NB4 (cell line): ENCODE data around the gene ARL11.

Source experiments
- POLR2A ChIP-seq: IDR thresholded peaks from 2 replicates; pipeline ENCODE4 v1.6.1; 2011; ENCODE audit warnings: mild to moderate bottlenecking; ENCODE audit not compliant: insufficient read length; ENCODE audit errors: extremely low read depth
- TF ChIP-seq, protein P1 (sequence below): IDR thresholded peaks from one replicate; pipeline ENCODE4 v1.5.1; 2012; ENCODE audit warnings: low read depth, low read length

DNA sequence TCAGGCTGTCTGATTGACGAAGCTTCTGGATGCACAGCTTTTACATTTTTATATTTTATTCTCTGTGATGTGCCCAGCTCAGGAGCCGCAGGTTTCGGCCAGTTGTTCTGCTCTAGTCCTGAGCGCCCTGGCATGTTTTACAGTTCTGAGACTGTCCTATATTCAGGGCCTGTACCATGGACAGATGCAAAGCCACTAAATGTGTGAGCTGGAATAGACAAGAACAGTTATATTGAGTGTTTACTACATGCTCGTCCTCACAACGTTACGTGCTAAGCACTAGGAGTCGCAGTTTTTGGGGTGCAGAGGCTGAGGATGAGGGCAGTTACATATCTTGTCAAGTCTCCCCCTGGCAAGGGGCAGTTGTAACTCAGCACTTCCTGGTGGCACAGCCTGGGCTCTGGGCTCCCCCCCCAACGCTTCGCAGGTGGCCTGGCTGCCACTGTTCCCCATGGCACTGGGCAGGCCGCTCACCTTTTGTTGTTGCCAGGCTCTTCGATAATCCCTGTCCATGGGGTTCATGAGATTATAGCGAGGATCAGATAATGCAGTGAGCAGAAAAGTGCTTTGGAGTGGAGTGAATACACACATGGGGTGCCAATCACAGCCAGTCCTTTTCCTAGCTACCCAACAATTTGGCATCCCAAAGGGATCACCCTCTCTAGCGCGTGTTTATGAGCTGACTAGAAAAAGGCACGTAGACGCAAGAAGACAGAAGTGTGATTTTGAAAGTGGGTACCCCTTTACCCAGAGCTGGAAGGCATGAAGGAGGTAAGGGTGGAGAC is 23.5 kb downstream of the ARL11 start:
- TF ChIP-seq, protein P1, sequence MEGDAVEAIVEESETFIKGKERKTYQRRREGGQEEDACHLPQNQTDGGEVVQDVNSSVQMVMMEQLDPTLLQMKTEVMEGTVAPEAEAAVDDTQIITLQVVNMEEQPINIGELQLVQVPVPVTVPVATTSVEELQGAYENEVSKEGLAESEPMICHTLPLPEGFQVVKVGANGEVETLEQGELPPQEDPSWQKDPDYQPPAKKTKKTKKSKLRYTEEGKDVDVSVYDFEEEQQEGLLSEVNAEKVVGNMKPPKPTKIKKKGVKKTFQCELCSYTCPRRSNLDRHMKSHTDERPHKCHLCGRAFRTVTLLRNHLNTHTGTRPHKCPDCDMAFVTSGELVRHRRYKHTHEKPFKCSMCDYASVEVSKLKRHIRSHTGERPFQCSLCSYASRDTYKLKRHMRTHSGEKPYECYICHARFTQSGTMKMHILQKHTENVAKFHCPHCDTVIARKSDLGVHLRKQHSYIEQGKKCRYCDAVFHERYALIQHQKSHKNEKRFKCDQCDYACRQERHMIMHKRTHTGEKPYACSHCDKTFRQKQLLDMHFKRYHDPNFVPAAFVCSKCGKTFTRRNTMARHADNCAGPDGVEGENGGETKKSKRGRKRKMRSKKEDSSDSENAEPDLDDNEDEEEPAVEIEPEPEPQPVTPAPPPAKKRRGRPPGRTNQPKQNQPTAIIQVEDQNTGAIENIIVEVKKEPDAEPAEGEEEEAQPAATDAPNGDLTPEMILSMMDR = no peak
- no peak for TF ChIP-seq POLR2A
